Measurements from ENCODE around the gene ADAD2.

The ADAD2 gene

DNA sequence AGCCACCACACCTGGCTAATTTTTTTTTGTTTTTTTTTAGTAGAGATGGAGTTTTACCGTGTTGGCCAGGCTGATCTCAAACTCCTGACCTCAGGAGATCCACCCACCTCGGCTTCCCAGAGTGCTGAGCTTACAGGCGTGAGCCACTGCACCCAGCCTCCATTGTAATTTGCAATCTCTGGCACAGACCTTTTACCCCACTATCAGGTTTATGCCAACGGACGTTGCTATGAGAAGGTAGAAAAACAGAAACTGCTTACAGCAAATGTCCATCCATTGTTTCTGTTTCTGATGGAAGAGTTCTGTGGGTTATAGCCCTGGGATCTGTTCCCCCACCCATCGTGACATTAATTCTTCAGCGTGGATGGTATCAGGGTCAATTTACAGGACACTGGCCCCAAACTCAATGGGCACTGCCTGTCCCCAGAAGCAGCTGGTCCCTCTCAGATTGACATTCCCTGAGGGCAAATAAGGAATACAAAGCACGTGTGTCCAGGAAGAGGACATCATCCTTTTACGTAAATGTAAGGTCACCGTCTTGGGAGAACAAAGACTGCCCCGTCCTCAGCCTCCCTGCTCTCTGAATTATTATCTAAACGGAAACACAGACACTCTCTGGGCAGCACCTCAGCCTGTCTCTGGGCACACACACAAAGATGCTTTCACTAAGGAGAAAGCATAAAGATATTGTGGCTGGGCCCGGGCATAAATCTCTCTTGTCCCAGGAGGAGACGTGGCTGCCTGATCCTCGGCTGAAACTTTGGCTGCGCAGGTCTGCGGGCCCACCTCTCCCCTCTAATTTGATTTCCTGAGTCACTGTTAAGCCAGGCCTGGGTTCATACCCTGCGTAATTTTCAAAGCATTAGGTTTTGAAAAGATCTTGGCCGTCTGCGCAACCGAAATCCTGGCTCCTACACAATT lies 43.6 kb downstream of the ADAD2 start:
- Histone ChIP-seq H3K79me2 (ENCODE audit: control insufficient read depth, insufficient read depth, low read length, poor library complexity) (no peaks in the 10 kb centered on the region), H3K18ac (ENCODE audit: low read length) (no peak overlapping the region), H3K27me3 (ENCODE audit: insufficient read depth, low read length) (no peaks in the 10 kb centered on the region), H2AFZ (ENCODE audit: insufficient read depth, low read length, poor library complexity) (no peak overlapping the region), H3K4me1 (ENCODE audit: control insufficient read depth in 1 of 2, insufficient read depth in 2 of 2, low read length in 2 of 2) (no peaks in the 10 kb centered on the region), H3K4ac (ENCODE audit: low read depth, low read length) (no peak overlapping the region), H2BK5ac (ENCODE audit: low read depth, low read length, poor library complexity) (no peak overlapping the region), H2BK12ac (ENCODE audit: low read length) (no peak overlapping the region), H4K8ac (ENCODE audit: low read depth, low read length) (no peak overlapping the region), H3K36me3 (ENCODE audit: control insufficient read depth in 1 of 2, insufficient read depth in 2 of 2, low read length in 2 of 2) (no peaks in the 10 kb centered on the region), H3K4me2 (ENCODE audit: low read length) (no peak overlapping the region), H2AK5ac (ENCODE audit: low read length) (no peak overlapping the region), H3K9ac (ENCODE audit: low read length) (no peak overlapping the region), H4K91ac (ENCODE audit: low read depth, low read length) (no peak overlapping the region), H3K23ac (ENCODE audit: low read length) (no peak overlapping the region), H4K12ac (ENCODE audit: low read depth, low read length) (no peak overlapping the region), H3K4me3 (ENCODE audit: low read depth, low read length) (no peak overlapping the region), H3K27ac (ENCODE audit: low read depth, low read length) (no peak overlapping the region), H2BK120ac (ENCODE audit: insufficient read depth, low read length, poor library complexity) (no peak overlapping the region), H3K9me3 (ENCODE audit: insufficient read depth, low read depth, low read length) (no peaks in the 10 kb centered on the region), H3K14ac (ENCODE audit: low read length) (no peak overlapping the region), H3K79me1 (ENCODE audit: low read length) (no peaks in the 10 kb centered on the region)
- no peak for DNase-seq
- WGBS (ENCODE audit: extremely low coverage, insufficient coverage, insufficient read length) = no CpG with 5 or more reads among the region's 21 CpGs

DNA sequence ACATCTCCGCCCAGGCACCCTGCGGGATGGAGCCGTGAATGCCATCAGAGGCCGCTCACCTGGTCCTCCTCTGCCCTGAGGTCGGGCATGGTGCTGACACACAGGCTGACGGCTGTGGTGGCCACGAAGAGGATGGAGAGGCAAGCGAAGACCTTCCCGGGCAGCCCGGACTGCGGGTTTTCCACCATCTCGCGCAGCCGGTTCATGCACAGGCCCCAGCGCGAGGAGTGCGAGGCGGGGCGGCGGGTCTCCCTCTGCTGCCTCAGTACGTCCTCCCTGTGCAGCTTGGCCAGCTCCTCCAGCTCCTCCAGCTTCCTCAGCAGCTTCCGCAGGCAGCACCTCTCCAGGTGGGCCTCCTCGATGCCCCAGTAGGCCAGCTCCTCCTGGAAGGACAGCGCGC lies 45.7 kb downstream of the ADAD2 start:
- Histone ChIP-seq H2BK120ac (ENCODE audit: insufficient read depth, low read length, poor library complexity) (no peak overlapping the region), H3K9me3 (ENCODE audit: insufficient read depth, low read depth, low read length) (no peaks in the 10 kb centered on the region), H3K27ac (ENCODE audit: low read depth, low read length) (no peak overlapping the region), H4K91ac (ENCODE audit: low read depth, low read length) (no peak overlapping the region), H2AFZ (ENCODE audit: insufficient read depth, low read length, poor library complexity) (no peak overlapping the region), H3K23ac (ENCODE audit: low read length) (no peak overlapping the region), H3K27me3 (ENCODE audit: insufficient read depth, low read length) (no peaks in the 10 kb centered on the region), H3K9ac (ENCODE audit: low read length) (no peak overlapping the region), H3K4me1 (ENCODE audit: control insufficient read depth in 1 of 2, insufficient read depth in 2 of 2, low read length in 2 of 2) (no peaks in the 10 kb centered on the region), H2AK5ac (ENCODE audit: low read length) (no peak overlapping the region), H4K8ac (ENCODE audit: low read depth, low read length) (no peak overlapping the region), H2BK5ac (ENCODE audit: low read depth, low read length, poor library complexity) (no peak overlapping the region), H3K4me2 (ENCODE audit: low read length) (no peak overlapping the region), H3K4ac (ENCODE audit: low read depth, low read length) (no peak overlapping the region), H3K4me3 (ENCODE audit: low read depth, low read length) (no peak overlapping the region), H3K18ac (ENCODE audit: low read length) (no peak overlapping the region), H3K79me2 (ENCODE audit: control insufficient read depth, insufficient read depth, low read length, poor library complexity) (no peaks in the 10 kb centered on the region), H2BK12ac (ENCODE audit: low read length) (no peak overlapping the region), H3K36me3 (ENCODE audit: control insufficient read depth in 1 of 2, insufficient read depth in 2 of 2, low read length in 2 of 2) (no peaks in the 10 kb centered on the region), H3K14ac (ENCODE audit: low read length) (no peak overlapping the region), H4K12ac (ENCODE audit: low read depth, low read length) (no peak overlapping the region), H3K79me1 (ENCODE audit: low read length) (no peaks in the 10 kb centered on the region)
- WGBS (ENCODE audit: extremely low coverage, insufficient coverage, insufficient read length) = no CpG with 5 or more reads among the region's 25 CpGs
- DNase-seq = no peak

DNA sequence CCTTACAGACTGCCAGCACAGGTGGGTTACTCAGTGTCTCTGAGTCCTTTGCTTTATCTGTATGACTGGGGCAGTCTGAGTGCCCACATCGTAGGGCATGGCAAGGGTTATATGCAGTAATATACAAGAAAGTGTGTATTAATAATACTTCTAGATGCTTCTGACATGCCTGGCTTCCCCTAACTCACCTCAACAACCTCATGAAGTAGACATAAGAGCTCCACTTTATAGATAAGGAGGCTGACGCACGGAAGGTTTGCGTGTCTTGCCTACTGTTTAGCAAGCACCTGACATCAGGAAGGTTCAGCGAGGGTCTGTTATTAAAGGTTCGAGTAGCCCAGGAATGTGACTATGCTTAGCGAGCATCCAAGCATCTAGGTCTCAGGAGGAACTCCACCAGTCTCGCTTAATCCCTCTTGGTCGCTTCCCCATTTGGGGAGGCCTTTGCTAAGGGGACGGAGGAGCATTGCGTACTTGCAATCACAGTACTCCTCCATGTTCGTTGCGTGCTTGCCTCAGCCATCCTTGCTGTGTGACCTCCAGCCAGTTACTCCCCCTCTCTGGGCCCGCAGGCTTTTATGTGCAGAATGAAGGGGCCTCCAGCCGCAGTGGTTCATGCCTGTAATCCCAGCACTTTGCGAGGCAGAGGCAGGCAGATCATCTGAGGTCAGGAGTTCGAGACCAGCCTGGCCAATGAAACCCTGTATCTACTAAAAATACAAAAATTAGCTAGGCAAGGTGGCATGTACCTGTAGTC lies 47.2 kb downstream of the ADAD2 start:
- Histone ChIP-seq H4K91ac (ENCODE audit: low read depth, low read length) (no peak overlapping the region), H2BK120ac (ENCODE audit: insufficient read depth, low read length, poor library complexity) (no peak overlapping the region), H3K18ac (ENCODE audit: low read length) (no peak overlapping the region), H2BK12ac (ENCODE audit: low read length) (no peak overlapping the region), H4K12ac (ENCODE audit: low read depth, low read length) (no peak overlapping the region), H3K4me1 (ENCODE audit: control insufficient read depth in 1 of 2, insufficient read depth in 2 of 2, low read length in 2 of 2) (no peaks in the 10 kb centered on the region), H2AK5ac (ENCODE audit: low read length) (no peak overlapping the region), H3K4ac (ENCODE audit: low read depth, low read length) (no peak overlapping the region), H3K9me3 (ENCODE audit: insufficient read depth, low read depth, low read length) (no peaks in the 10 kb centered on the region), H3K36me3 (ENCODE audit: control insufficient read depth in 1 of 2, insufficient read depth in 2 of 2, low read length in 2 of 2) (no peaks in the 10 kb centered on the region), H3K14ac (ENCODE audit: low read length) (no peak overlapping the region), H4K8ac (ENCODE audit: low read depth, low read length) (no peak overlapping the region), H3K23ac (ENCODE audit: low read length) (no peak overlapping the region), H3K9ac (ENCODE audit: low read length) (no peak overlapping the region), H3K79me2 (ENCODE audit: control insufficient read depth, insufficient read depth, low read length, poor library complexity) (no peaks in the 10 kb centered on the region), H3K4me2 (ENCODE audit: low read length) (no peak overlapping the region), H3K79me1 (ENCODE audit: low read length) (no peaks in the 10 kb centered on the region), H3K4me3 (ENCODE audit: low read depth, low read length) (no peak overlapping the region), H3K27ac (ENCODE audit: low read depth, low read length) (no peak overlapping the region), H2AFZ (ENCODE audit: insufficient read depth, low read length, poor library complexity) (no peak overlapping the region), H2BK5ac (ENCODE audit: low read depth, low read length, poor library complexity) (no peak overlapping the region), H3K27me3 (ENCODE audit: insufficient read depth, low read length) (no peaks in the 10 kb centered on the region)
- WGBS (ENCODE audit: extremely low coverage, insufficient coverage, insufficient read length) = no CpG with 5 or more reads among the region's 17 CpGs
- no peak for DNase-seq

DNA sequence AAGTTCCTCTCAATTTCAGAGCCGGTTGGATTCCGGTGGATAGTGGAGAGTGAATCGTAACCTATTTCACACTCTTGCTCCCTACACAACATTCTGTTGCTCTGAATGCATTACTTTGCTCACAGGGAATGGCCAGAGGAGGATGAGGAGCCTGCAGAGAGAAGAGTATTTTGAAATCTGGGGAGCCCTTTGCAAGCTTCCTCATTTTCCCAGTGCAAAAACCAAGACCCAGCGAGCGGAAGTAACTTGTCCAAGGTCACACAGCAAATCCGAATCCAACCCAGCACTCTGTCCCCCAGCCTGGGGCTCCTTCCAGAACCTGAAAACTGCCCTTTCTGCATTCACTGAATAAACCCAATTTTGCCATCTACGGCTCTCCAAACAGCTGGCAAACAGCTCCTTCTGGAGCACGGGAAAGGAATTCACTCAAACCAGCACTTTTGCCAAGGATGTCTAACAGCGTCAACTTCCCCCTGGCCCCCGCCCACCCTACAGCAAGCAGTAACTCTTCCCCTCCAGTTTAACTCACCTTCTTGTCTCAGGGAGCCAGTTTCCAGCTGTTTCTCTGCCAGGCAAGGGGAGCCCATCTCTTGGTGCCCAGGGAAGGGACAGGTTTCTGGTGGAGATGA lies 48.3 kb downstream of the ADAD2 start:
- H3K79me2 ChIP-seq (ENCODE audit: control insufficient read depth, insufficient read depth, low read length, poor library complexity) = no peaks in the 10 kb centered on the region
- no peaks in the 10 kb centered on the region for H3K79me1 ChIP-seq (ENCODE audit: low read length)
- H3K4ac ChIP-seq (ENCODE audit: low read depth, low read length) = no peak overlapping the region
- no peak overlapping the region for H3K27ac ChIP-seq (ENCODE audit: low read depth, low read length)
- DNase-seq = no peak
- no peak overlapping the region for H3K4me2 ChIP-seq (ENCODE audit: low read length)
- H3K14ac ChIP-seq (ENCODE audit: low read length) = no peak overlapping the region
- H3K18ac ChIP-seq (ENCODE audit: low read length) = no peak overlapping the region
- no peak overlapping the region for H2BK12ac ChIP-seq (ENCODE audit: low read length)
- H4K91ac ChIP-seq (ENCODE audit: low read depth, low read length) = no peak overlapping the region
- no peaks in the 10 kb centered on the region for H3K27me3 ChIP-seq (ENCODE audit: insufficient read depth, low read length)
- H3K9me3 ChIP-seq (ENCODE audit: insufficient read depth, low read depth, low read length) = no peaks in the 10 kb centered on the region
- H3K4me1 ChIP-seq (ENCODE audit: control insufficient read depth in 1 of 2, insufficient read depth in 2 of 2, low read length in 2 of 2) = no peaks in the 10 kb centered on the region
- H4K12ac ChIP-seq (ENCODE audit: low read depth, low read length) = no peak overlapping the region
- no CpG with 5 or more reads among the region's 10 CpGs for WGBS (ENCODE audit: extremely low coverage, insufficient coverage, insufficient read length)
- H2AFZ ChIP-seq (ENCODE audit: insufficient read depth, low read length, poor library complexity) = no peak overlapping the region
- H3K23ac ChIP-seq (ENCODE audit: low read length) = no peak overlapping the region
- H4K8ac ChIP-seq (ENCODE audit: low read depth, low read length) = no peak overlapping the region
- no peak overlapping the region for H3K4me3 ChIP-seq (ENCODE audit: low read depth, low read length)
- H3K36me3 ChIP-seq (ENCODE audit: control insufficient read depth in 1 of 2, insufficient read depth in 2 of 2, low read length in 2 of 2) = no peaks in the 10 kb centered on the region
- no peak overlapping the region for H2BK120ac ChIP-seq (ENCODE audit: insufficient read depth, low read length, poor library complexity)
- H3K9ac ChIP-seq (ENCODE audit: low read length) = no peak overlapping the region
- H2BK5ac ChIP-seq (ENCODE audit: low read depth, low read length, poor library complexity) = no peak overlapping the region
- H2AK5ac ChIP-seq (ENCODE audit: low read length) = no peak overlapping the region
